Measurements from ENCODE around the gene RREB1.
A peak's percentile ranks its signal among the peaks of the same experiment; 100 is the strongest.

The RREB1 gene

GRCh38 chr6:7196019-7196402 lies 88.2 kb downstream of the RREB1 start:
- DNase-seq: no peak

- no peak for DNase-seq
Observed at GRCh38 chr6:7196685-7197283, 89.0 kb downstream of the RREB1 start.

GRCh38 chr6:7197747-7198146 lies 90.0 kb downstream of the RREB1 start:
- no peak for DNase-seq

- DNase-seq: no peak
Observed at GRCh38 chr6:7198833-7199800, 91.4 kb downstream of the RREB1 start.

GRCh38 chr6:7200598-7201443 lies 93.1 kb downstream of the RREB1 start:
- no peak for DNase-seq

GRCh38 chr6:7201444-7201731 lies 93.6 kb downstream of the RREB1 start:
- no peak for DNase-seq

GRCh38 chr6:7201732-7202541 lies 94.2 kb downstream of the RREB1 start:
- peak; percentile 54 to 98 for DNase-seq

- no peak for DNase-seq
Observed at GRCh38 chr6:7202950-7203349, 95.2 kb downstream of the RREB1 start.

- no peak for DNase-seq
Observed at GRCh38 chr6:7203939-7204338, 96.2 kb downstream of the RREB1 start.

- DNase-seq: no peak
Observed at GRCh38 chr6:7204726-7205125, 97.0 kb downstream of the RREB1 start.

- no peak for DNase-seq
Observed at GRCh38 chr6:7207720-7208119, 100.0 kb downstream of the RREB1 start.

GRCh38 chr6:7213416-7213815 lies 105.7 kb downstream of the RREB1 start:
- no peak for DNase-seq

GRCh38 chr6:7214468-7214867 lies 106.7 kb downstream of the RREB1 start:
- no peak for DNase-seq

- no peak for DNase-seq
Observed at GRCh38 chr6:7215131-7215530, 107.4 kb downstream of the RREB1 start.

- no peak for DNase-seq
Observed at GRCh38 chr6:7215798-7216231, 108.1 kb downstream of the RREB1 start.

- no peak for DNase-seq
Observed at GRCh38 chr6:7216941-7217621, 109.3 kb downstream of the RREB1 start.

- no peak for DNase-seq
Observed at GRCh38 chr6:7218406-7218988, 110.7 kb downstream of the RREB1 start.

- peak in 1 of 2 donors; percentile 38 for DNase-seq
Observed at GRCh38 chr6:7219310-7219709, 111.5 kb downstream of the RREB1 start.

GRCh38 chr6:7222197-7222596 lies 114.4 kb downstream of the RREB1 start:
- DNase-seq: no peak

- DNase-seq: peak in 1 of 2 donors; percentile 75
Observed at GRCh38 chr6:7224731-7225130, 117.0 kb downstream of the RREB1 start.

GRCh38 chr6:7228662-7229375 lies 121.1 kb downstream of the RREB1 start:
- no peak for DNase-seq
